Renal pelvis (tissue), 12 donors: ENCODE data around the gene SHKBP1. TPM values are rescaled to one million over a fixed set of nuclear protein-coding genes. Genes with fewer than 3 reads are reported as not detected.
A peak's percentile ranks its signal among the peaks of the same experiment; 100 is the strongest.
"Not testable (repeated sequence)": the region's sequence is repeated elsewhere in the genome, so short reads cannot be mapped to it uniquely, and the experiment has no call there.

Experiments used
- DNase-seq: peaks from one replicate; pipeline ENCODE4 v3.0.0-alpha.2; 2013
- long read RNA-seq, 16 experiments: transcript quantifications; one replicate each; lab custom pipeline, GENCODE V29; 2026
- polyA plus RNA-seq, 3 donors: library from polyadenylated mRNA; unstranded; fragments of 120-200 nt; gene quantifications; one replicate each; pipeline ENCODE4 v1.2.1, GENCODE V29; 2013; ENCODE audit not compliant: insufficient read length in 3 of 3

The SHKBP1 gene, protein sequence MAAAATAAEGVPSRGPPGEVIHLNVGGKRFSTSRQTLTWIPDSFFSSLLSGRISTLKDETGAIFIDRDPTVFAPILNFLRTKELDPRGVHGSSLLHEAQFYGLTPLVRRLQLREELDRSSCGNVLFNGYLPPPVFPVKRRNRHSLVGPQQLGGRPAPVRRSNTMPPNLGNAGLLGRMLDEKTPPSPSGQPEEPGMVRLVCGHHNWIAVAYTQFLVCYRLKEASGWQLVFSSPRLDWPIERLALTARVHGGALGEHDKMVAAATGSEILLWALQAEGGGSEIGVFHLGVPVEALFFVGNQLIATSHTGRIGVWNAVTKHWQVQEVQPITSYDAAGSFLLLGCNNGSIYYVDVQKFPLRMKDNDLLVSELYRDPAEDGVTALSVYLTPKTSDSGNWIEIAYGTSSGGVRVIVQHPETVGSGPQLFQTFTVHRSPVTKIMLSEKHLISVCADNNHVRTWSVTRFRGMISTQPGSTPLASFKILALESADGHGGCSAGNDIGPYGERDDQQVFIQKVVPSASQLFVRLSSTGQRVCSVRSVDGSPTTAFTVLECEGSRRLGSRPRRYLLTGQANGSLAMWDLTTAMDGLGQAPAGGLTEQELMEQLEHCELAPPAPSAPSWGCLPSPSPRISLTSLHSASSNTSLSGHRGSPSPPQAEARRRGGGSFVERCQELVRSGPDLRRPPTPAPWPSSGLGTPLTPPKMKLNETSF
- polyA plus RNA-seq = 10 to 100 TPM; 47.9 to 60.1 (median 57.9) TPM
- long read RNA-seq, donor 1, transcript SHKBP1-201 (18 exons, 2,363 nt) = major isoform, 14 of 15 reads
- long read RNA-seq, donor 1, partial matches to known transcripts = 0 of 15 reads
- long read RNA-seq, donor 1, other reads (novel, unspliced or antisense) = 0 of 15 reads
- long read RNA-seq, donor 2, transcript SHKBP1-201 (18 exons, 2,363 nt) = major isoform, 11 of 14 reads
- long read RNA-seq, donor 2, partial matches to known transcripts = 0 of 14 reads
- long read RNA-seq, donor 2, other reads (novel, unspliced or antisense) = 0 of 14 reads
- long read RNA-seq, donor 3, transcript SHKBP1-201 (18 exons, 2,363 nt) = major isoform, 9 of 10 reads
- long read RNA-seq, donor 3, partial matches to known transcripts = 0 of 10 reads
- long read RNA-seq, donor 3, other reads (novel, unspliced or antisense) = 0 of 10 reads
- long read RNA-seq, donor 4, transcript SHKBP1-201 (18 exons, 2,363 nt) = major isoform, 7 of 12 reads
- long read RNA-seq, donor 4, partial matches to known transcripts = 0 of 12 reads
- long read RNA-seq, donor 4, other reads (novel, unspliced or antisense) = 0 of 12 reads
- long read RNA-seq, donor 5, transcript SHKBP1-201 (18 exons, 2,363 nt) = major isoform, 8 of 9 reads
- long read RNA-seq, donor 5, partial matches to known transcripts = 0 of 9 reads
- long read RNA-seq, donor 5, other reads (novel, unspliced or antisense) = 0 of 9 reads
- long read RNA-seq, donor 6, transcript SHKBP1-201 (18 exons, 2,363 nt) = major isoform, 8 of 9 reads
- long read RNA-seq, donor 6, partial matches to known transcripts = 0 of 9 reads
- long read RNA-seq, donor 6, other reads (novel, unspliced or antisense) = 0 of 9 reads
- long read RNA-seq, donor 7, transcript SHKBP1-201 (18 exons, 2,363 nt) = major isoform, 11 of 13 reads
- long read RNA-seq, donor 7, partial matches to known transcripts = 0 of 13 reads
- long read RNA-seq, donor 7, other reads (novel, unspliced or antisense) = 0 of 13 reads
- long read RNA-seq, donor 8, partial matches to known transcripts = 0 of 2 reads
- long read RNA-seq, donor 8, other reads (novel, unspliced or antisense) = 0 of 2 reads
- long read RNA-seq, donor 9, transcript SHKBP1-201 (18 exons, 2,363 nt) = major isoform, 14 of 14 reads
- long read RNA-seq, donor 9, partial matches to known transcripts = 0 of 14 reads
- long read RNA-seq, donor 9, other reads (novel, unspliced or antisense) = 0 of 14 reads
- long read RNA-seq, donor 10, transcript SHKBP1-201 (18 exons, 2,363 nt) = major isoform, 10 of 10 reads
- long read RNA-seq, donor 10, partial matches to known transcripts = 0 of 10 reads
- long read RNA-seq, donor 10, other reads (novel, unspliced or antisense) = 0 of 10 reads
- long read RNA-seq, donor 11, transcript SHKBP1-201 (18 exons, 2,363 nt) = major isoform, 9 of 11 reads
- long read RNA-seq, donor 11, partial matches to known transcripts = 0 of 11 reads
- long read RNA-seq, donor 11, other reads (novel, unspliced or antisense) = 0 of 11 reads
- long read RNA-seq, donor 12, transcript SHKBP1-201 (18 exons, 2,363 nt) = major isoform, 20 of 21 reads
- long read RNA-seq, donor 12, partial matches to known transcripts = 0 of 21 reads
- long read RNA-seq, donor 12, other reads (novel, unspliced or antisense) = 0 of 21 reads
- long read RNA-seq, donor 13, partial matches to known transcripts = 0 of 5 reads
- long read RNA-seq, donor 13, other reads (novel, unspliced or antisense) = 0 of 5 reads
- long read RNA-seq, donor 14 = 0 reads
- long read RNA-seq, donor 15, transcript SHKBP1-201 (18 exons, 2,363 nt) = major isoform, 7 of 9 reads
- long read RNA-seq, donor 15, partial matches to known transcripts = 0 of 9 reads
- long read RNA-seq, donor 15, other reads (novel, unspliced or antisense) = 0 of 9 reads
- long read RNA-seq, donor 16, transcript SHKBP1-201 (18 exons, 2,363 nt) = major isoform, 13 of 15 reads
- long read RNA-seq, donor 16, partial matches to known transcripts = 0 of 15 reads
- long read RNA-seq, donor 16, other reads (novel, unspliced or antisense) = 0 of 15 reads

GRCh38 chr19:40576585-40577451 lies at the start of gene SHKBP1:
Gene SHKBP1, plus strand, starts transcription at chr19:40576873. Its CDS starts 27 bp downstream, at chr19:40576900.
- DNase-seq = peak; percentile 96

GRCh38 chr19:40528078-40528477 lies 48.6 kb upstream of the SHKBP1 start:
- no peak for DNase-seq

DNA sequence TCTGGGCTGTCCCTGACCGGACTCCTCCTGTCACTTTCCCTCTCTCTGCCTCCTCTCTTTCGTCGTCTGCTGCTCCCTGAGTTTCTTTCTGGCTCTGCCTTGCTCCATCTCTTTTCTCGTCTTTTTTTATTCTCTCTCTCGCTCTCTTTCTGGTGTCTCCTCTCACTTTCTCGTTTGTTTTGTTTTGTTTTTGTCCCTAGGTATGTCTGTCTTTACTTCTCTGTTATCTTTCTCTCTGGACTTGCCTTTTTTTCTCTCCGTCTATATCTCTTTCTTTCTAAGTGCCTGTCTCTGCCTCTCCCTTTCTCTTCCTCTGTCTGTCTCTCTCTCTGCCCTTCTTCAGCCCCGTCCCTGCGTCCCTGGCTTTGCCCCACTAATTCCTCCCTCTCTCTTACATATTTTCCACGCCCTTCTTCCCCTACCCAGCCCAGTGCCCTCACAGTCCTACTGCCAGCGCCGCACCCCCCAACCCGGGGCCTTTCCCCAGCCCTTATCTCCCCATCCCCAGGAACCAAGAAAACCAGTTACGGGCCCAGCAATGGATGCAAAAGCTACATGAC lies 48.1 kb upstream of the SHKBP1 start:
- DNase-seq = no peak

- DNase-seq = peak; percentile 74
Observed at GRCh38 chr19:40529093-40529954, 47.3 kb upstream of the SHKBP1 start.

DNA sequence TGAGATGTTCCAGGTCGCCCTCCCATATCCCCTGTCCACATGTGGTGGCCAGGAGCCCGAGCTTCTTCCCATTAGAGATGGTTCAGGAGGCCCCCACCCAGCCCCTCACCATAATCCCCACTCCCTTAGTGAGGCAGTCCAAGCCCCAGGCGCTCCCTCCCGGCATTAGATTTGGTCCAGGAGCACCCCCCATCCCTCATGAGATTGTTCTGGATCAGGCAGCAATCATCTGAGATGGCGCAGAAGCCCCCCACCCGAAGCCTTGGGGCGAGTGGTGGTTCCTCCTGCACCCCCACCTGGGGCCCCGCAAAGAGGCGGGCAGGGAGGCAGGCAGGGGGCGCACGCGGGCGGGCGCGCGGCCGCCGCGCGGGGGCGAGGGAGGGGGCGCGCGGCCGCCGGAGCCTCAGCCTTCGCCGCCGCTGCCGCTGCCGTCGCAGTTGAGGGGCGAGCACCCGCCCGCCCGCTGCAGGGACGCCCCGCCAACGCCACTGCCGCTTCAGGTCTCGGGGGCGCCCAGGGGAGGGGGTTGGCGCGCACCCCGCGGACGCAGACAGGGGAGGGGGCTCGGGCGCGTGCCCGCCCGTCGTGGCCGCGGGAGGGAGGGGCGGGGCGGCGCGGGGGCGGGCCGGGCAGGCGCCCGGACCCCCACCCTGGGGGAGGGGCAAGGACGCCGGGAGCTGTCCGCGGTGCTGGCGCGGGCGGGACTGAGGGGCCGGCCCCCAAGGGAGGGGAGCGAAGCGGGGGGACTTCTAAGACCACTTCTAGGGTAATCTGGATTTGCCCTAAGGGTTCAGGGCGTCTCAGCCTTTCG lies 46.4 kb upstream of the SHKBP1 start:
- no peak for DNase-seq

GRCh38 chr19:40533508-40533907 lies 43.2 kb upstream of the SHKBP1 start:
- no peak for DNase-seq

DNA sequence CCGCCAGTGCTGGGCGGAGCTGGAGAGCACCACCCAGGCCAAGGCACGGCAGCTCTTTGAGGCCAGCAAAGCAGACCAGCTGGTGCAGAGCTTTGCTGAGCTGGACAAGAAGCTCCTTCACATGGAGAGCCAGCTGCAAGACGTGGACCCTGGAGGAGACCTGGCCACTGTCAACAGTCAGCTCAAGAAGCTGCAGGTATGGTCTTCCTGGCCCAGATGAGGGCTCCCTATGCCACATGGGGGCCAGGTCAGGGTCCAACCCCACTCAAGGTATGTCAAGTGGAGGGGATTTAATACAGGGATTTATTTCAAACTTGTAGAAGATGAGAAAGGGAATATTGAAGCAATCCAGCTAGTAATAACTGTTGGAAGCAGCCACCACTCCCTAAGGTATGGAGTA lies 42.5 kb upstream of the SHKBP1 start:
- no peak for DNase-seq

DNA sequence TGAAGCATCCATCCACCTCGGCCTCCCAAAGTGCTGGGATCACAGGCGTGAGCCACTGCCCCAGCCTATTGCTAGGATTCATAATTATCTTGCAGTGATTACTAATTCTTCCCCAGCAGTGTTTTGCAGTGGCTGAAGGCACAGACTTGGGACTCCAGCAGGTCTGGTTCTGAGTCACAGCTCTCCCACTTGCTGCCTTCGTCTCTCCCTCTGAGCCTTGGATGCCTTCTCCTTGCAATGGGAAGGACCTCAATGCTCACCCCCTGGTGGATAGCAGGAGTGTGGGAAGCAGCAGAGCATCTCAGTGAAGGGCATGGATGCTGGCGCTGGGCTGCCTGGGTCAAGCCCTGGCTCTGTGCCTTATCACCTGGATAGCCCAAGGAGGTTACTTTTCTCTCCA lies 37.6 kb upstream of the SHKBP1 start:
- no peak for DNase-seq

DNA sequence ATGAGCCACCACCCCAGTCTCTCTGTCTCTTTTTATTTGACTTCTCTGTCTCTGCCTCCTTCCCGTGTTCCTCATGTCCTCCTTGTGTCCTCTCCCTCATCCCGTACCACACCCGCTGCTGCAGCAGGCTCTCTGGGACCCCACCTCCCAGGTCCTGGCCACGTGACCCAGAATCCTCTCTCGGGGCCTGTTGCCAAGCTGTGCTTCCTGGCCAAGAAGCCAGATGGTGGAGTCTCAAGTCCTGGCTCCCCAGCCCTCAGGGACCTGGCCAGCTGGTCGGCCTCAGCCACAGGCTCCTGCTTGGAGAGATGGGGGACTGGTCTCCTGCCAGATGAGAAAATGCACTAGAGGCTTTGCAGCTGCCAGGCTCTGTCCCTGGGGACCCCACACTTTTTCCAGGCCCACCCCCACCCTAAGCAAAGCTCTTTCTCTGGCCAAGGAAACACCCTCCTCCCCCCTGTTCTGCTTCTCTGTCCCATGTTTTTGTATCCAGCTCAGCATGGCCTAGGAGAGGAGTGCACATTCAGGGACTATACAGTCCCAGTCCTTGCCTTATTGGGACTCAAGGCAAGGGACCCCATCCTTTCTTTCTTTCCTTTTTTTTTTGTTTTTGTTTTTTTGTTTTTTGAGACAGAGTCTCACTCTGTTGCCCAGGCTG lies 34.3 kb upstream of the SHKBP1 start:
- peak; percentile 64 for DNase-seq

- DNase-seq = no peak
Observed at GRCh38 chr19:40543029-40543597, 33.6 kb upstream of the SHKBP1 start.

- not testable (repeated sequence) for DNase-seq
Observed at GRCh38 chr19:40546153-40546841, 30.4 kb upstream of the SHKBP1 start.

DNA sequence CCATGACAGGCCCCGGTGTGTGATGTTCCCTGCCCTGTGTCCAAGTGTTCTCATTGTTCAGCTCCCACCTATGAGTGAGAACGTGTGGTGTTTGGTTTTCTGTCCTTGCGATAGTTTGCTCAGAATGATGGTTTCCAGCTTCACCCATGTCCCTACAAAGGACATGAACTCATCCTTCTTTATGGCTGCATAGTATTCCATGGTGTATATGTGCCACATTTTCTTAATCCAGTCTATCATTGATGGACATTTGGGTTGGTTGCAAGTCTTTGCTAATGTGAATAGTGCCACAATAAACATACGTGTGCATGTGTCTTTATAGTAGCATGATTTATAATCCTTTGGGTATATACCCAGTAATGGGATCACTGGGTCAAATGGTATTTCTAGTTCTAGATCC lies 29.5 kb upstream of the SHKBP1 start:
- not testable (repeated sequence) for DNase-seq

GRCh38 chr19:40547836-40548235 lies 28.8 kb upstream of the SHKBP1 start:
- no peak for DNase-seq
